CD4-positive, alpha-beta T cell treated with Interleukin-6 for 4 hours (primary cell): ENCODE data around the gene C5orf22.
"Not testable (repeated sequence)": the region's sequence is repeated elsewhere in the genome, so short reads cannot be mapped to it uniquely, and the experiment has no call there.

Experiments
- DNase-seq: peaks from one replicate; pipeline ENCODE4 v3.0.0-alpha.2; 2020; ENCODE audit warnings: mixed read lengths

C5orf22 gene

DNA sequence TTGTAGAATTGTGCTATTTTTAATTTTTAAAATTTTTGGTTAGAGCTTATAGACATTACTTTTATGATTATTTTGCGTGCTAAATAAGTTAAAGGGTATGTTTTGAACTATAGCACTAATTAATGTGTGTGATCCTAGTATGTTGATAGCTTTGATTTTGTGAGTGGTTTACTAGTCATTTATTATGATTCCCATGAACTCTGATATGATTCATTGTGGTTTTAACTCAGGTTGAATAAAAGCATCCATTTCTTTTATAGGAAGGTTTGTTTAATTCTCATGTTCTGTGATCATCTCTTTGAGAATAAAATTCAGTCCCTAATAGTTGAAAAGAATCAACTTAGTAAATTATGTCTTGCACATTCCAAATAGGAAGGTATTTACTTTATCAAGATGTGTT lies 22.5 kb downstream of the C5orf22 start:
- DNase-seq: no peak

DNA sequence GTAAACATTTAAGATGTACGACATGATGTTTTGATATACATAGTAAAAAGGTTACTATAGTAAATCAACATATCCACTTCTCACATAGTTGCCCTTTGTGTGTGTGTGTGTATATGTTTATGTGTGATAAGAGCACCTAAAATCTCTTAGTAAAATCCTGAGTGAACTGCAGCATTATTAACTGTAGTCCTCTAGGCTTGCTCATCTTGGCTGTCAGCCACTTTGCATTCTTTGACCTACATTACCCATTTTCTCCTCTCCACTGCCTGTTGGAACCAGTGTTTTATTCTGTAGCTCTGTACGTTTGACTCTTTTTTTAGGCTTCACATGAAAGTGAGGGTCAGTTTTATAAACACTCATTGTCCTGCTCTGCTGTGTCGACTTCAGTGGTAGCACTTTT lies 24.4 kb downstream of the C5orf22 start:
- no peak for DNase-seq

DNA sequence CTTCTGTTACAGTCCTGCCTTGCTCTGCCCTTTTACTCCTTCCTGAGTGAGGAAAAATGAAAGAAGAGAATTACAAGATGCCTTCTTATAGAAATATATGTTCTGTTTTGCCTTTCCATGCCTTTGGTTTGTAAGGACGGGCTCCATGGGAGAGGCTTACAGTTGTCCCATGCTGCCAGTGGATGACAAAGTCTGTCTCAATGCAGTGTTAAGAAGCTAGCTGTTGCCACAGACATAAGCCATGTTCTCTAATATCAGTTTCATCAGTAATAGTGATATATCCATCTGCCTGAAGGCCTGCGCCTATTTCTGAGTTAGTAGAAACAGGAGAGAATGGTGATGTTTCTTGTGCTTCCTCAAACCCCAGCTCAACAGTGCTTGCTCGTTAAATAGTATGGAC lies 27.8 kb downstream of the C5orf22 start:
- no peak for DNase-seq

DNA sequence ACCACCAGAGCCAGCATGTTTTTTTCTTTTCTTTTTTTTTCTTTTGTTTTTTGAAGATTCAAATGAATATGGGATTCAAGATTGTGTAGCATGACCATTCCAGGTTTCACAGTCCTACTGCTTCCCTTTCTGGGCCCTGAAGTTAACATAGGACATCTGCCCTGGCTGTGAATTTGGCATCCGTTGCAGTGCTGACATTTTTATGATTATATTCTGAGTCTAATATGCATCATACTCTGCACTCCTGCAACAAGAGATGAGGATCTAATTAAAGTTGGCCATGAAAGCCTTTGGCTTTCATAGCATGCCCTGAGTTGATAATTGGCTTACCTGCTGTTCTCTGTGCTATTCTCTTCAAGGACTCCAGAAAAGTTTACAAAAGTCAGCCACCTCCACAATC lies 29.8 kb downstream of the C5orf22 start:
- no peak for DNase-seq

GRCh38 chr5:31563216-31563615 lies 31.1 kb downstream of the C5orf22 start:
- DNase-seq: no peak

DNA sequence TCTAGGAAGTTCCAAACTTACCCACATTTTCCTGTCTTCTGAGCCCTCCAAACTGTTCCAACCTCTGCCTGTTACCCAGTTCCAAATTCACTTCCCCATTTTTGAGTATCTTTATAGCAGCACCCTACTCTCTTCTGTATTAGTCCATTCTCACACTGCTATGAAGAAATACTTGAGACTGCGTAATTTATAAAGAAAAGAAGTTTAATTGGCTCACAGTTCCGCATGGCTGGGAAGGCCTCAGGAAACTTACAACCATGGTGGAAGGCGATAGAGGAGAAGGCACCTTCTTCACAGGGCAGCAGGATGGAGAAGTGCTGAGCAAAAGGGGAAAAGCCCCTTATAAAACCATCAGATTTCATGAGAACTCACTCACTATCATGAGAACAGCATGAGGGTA lies 34.3 kb downstream of the C5orf22 start:
- not testable (repeated sequence) for DNase-seq

- DNase-seq: no peak
Measured at GRCh38 chr5:31568302-31568835, 36.3 kb downstream of the C5orf22 start.

DNA sequence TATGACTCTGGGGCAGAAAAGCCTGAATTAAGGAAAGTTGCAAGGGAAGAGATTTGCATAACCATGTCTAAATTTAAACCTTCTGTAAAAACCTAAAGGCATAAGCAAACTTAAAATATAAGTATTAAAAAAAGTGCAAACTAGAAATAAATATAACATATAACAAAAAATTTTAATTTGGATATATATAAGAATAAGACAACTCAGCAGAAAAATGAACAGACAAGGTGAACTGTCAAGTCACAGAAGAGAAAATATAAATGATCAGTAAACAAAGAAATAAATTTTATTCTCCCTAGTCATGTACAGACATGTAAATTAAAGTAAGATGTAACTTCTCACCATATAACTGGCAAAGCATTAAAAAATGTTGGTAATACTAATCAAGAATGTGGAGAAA lies 37.0 kb downstream of the C5orf22 start:
- DNase-seq: no peak

DNA sequence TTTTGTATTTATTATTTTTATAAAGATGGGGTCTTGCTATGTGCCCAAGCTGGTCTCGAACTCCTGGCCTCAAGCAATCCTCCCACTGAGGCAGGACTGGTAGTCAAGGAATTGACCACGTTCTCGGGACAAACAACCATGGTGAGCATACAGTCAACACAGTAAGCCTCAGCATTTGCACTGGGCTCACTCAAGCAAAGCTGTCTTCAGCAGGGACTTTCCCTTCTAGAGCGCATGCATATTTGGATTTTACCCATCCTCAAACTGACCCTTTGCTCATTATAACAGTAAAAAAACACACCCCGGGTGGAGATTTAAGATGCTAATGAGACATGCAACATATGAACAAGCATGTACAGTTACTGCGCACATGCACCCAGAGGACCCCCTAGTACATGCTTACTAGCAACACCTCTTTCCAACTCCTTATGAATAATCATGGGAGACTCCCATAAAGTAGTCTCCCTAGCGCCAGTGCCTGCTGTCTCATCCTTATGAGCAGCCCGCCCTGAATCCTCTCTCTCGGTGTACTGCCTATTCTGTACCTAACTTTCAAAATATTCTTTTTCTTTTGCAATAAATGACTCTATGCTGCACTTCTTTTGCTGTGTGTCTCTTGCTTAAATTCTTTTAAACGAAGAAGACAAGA lies 41.5 kb downstream of the C5orf22 start:
- no peak for DNase-seq

DNA sequence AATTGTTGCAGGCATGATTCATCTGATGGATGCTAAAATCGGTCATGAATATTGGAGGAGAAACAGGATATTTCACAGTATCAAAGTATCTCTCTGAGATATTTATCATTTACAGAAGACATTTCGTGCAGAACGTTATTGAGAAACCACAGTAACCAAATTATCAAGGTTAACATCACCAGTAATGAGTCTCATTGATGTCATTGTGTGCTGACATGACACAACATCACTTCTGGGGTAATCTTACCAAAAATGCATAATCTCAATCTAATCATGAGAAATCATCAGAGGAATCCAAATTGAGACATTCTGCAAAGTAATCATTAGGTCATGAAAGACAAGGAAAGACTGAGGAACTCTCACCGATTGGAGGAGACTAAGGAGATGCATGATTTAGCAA lies 42.7 kb downstream of the C5orf22 start:
- no peak for DNase-seq

- DNase-seq: no peak
Measured at GRCh38 chr5:31577438-31577837, 45.3 kb downstream of the C5orf22 start.

GRCh38 chr5:31579558-31579957 lies 47.5 kb downstream of the C5orf22 start:
- DNase-seq: no peak

GRCh38 chr5:31581498-31582099 lies 49.5 kb downstream of the C5orf22 start:
- DNase-seq: peak; percentile 17

DNA sequence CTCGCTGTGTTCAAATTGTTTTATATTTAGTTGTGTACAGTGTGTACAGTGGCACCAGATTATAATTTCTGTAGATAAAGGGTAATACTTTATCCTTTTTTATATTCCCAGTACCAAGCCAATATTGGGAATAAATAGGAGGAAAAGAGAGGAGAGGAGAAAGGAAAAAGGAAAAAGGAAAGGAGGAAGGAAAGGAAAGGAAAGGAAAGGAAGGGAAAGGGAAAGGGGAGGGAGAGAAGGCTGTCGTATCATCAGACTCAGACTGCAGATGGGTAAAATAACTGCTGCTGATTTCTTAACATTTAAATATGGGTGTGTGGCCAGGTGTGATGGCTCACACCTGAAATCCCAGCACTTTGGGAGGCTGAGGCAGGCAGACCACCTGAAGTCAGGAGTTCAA lies 51.0 kb downstream of the C5orf22 start:
- DNase-seq: no peak

DNA sequence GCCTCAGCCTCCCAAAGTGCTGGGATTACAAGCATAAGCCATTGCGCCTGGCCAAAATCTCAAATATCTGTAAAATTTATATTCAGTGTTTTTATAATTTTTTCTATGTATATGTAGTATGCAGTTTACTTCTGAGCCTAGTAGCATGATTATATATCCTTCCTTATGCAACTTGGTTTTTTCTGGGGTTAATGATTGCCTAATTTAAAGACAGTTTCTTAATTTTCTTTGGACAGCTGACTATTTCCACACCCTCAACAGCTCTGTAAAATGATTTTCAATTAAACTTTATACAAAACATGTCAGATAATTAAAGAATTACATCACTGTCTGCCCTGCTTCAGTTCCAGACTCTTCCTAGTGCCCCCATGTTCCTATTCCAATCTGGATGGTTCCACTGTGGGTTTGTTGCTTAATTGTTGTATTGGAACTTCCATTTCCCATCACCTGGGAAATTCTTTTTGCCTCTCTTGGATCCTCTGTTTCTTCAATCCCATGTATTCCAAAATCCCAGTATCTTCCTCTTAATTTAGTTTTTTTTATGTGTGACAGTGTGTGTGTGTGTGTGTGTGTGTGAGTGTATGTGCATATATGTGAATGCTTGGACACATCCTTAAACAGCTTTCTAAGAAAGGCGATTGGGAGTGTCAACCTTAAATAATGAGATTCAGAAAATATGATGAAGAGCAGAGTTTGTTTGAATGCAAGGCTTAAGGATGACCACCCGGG lies 53.2 kb downstream of the C5orf22 start:
- no peak for DNase-seq

GRCh38 chr5:31585895-31586270 lies 53.8 kb downstream of the C5orf22 start:
- DNase-seq: no peak

- DNase-seq: no peak
Measured at GRCh38 chr5:31587546-31587945, 55.4 kb downstream of the C5orf22 start.

DNA sequence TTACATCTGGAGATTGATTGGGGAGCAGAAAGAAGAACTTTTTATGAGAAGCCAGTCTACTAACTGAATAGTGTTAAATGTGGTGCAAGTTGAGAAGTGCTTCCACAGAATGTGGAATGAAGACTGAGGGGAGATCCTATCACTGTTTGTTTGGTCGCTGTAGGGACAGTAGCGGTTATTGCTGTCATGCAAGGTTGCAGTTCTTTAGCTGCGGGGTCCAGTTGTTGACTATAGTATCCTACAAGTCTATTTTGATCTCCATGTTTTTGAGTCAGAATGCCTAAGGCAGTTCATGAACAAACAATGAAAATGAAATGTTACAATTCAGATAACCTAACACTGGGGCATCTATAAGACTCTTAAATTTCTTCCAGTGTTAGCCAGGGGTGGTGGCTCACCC lies 61.6 kb downstream of the C5orf22 start:
- no peak for DNase-seq

DNA sequence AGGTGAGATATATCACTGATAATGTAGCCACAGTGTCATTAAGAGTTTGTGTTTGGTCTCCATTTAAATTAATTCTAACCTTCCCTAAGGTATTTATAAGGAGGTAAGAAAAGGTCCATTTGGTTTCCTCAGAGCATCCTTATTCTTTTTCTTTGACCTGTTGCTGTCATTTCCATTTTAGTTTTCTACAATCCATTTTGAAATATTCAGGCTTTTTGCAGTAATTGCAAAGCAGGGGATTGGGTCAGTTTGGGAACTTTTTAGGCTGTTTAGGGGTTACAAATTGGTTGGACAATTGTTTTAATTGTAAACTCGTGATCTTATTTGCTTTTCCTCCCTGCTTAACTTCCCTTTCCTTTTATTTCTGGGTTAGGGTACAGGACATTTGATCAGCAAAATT lies 64.3 kb downstream of the C5orf22 start:
- DNase-seq: no peak

- no peak for DNase-seq
Measured at GRCh38 chr5:31598640-31599611, 66.8 kb downstream of the C5orf22 start.

- DNase-seq: not testable (repeated sequence)
Measured at GRCh38 chr5:31602305-31602704, 70.2 kb downstream of the C5orf22 start.

DNA sequence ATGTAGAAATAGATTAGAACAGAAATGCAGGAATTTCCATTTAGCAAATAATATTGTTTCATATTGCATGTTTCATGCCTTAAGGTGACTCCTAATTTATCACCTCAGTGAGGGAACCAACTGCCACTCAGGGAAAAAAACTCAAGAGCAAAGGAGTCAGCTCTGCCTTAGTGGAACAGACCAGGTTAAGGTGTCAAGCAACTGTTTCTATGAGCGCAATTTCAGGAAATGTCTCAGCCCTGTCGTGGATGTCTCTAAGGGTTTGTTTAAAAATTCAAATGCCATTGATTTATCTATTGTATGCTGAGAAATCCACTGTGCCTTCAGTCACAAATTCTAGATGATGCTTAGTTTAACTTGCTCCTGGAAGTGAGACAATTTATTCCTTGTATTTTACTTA lies 72.1 kb downstream of the C5orf22 start:
- no peak for DNase-seq

GRCh38 chr5:31604644-31605043 lies 72.5 kb downstream of the C5orf22 start:
- DNase-seq: no peak
